ENCODE data around the gene ETV5.

Gene ETV5

GRCh38 chr3:186125118-186125517, 16.2 kb upstream of the ETV5 start:
- no peak overlapping the region for H3K27ac ChIP-seq
- TF ChIP-seq ZFX (IDR thresholded peaks at IDR 0.05; ENCODE audit: borderline replicate concordance) (no peak), CTCF (IDR thresholded peaks at IDR 0.05) (no peak)

GRCh38 chr3:186124592-186124991, 15.7 kb upstream of the ETV5 start:
- H3K27ac ChIP-seq, result no peak overlapping the region
- TF ChIP-seq ZFX (IDR thresholded peaks at IDR 0.05; ENCODE audit: borderline replicate concordance) (no peak), CTCF (IDR thresholded peaks at IDR 0.05) (no peak)

GRCh38 chr3:186123012-186123411, 14.1 kb upstream of the ETV5 start:
- no peak overlapping the region for H3K27ac ChIP-seq
- TF ChIP-seq ZFX (IDR thresholded peaks at IDR 0.05; ENCODE audit: borderline replicate concordance) (no peak), CTCF (IDR thresholded peaks at IDR 0.05) (no peak)

GRCh38 chr3:186121968-186122367, 13.1 kb upstream of the ETV5 start:
- TF ChIP-seq ZFX (IDR thresholded peaks at IDR 0.05; ENCODE audit: borderline replicate concordance) (no peak), CTCF (IDR thresholded peaks at IDR 0.05) (no peak)
- no peak overlapping the region for H3K27ac ChIP-seq

GRCh38 chr3:186121278-186121677, 12.4 kb upstream of the ETV5 start:
- no peak overlapping the region for H3K27ac ChIP-seq
- TF ChIP-seq ZFX (IDR thresholded peaks at IDR 0.05; ENCODE audit: borderline replicate concordance), result no peak
- TF ChIP-seq CTCF (IDR thresholded peaks at IDR 0.05), result no peak

GRCh38 chr3:186119499-186119898, 10.6 kb upstream of the ETV5 start:
- no peak for TF ChIP-seq CTCF (IDR thresholded peaks at IDR 0.05)
- no peak for TF ChIP-seq ZFX (IDR thresholded peaks at IDR 0.05; ENCODE audit: borderline replicate concordance)
- no peak overlapping the region for H3K27ac ChIP-seq

- H3K27ac ChIP-seq, result no peak overlapping the region
- TF ChIP-seq ZFX (IDR thresholded peaks at IDR 0.05; ENCODE audit: borderline replicate concordance), result no peak
- no peak for TF ChIP-seq CTCF (IDR thresholded peaks at IDR 0.05)
These were observed 9.8 kb upstream of the ETV5 start for GRCh38 chr3:186118692-186119091.

Measured in 22Rv1 (cell line).